Upper lobe of left lung (tissue), 4 donors: ENCODE measurements around the gene EPS15.

Experiments used
- EP300 ChIP-seq, 4 donors: sonication (generic); formaldehyde crosslinking; IDR thresholded peaks; one replicate each; pipeline ENCODE4 v1.5.1; 2017; ENCODE audit warnings: antibody characterized with exemption in 4 of 4, control low read depth in 2 of 4
- TF ChIP-seq, protein P1 (sequence below), 6 experiments: fragments of 450-650 bp in 4 of 6; fragments of 200-600 bp in 2 of 6; sonication (generic) in 2 of 6; IDR thresholded peaks; one replicate each; pipeline ENCODE4 v1.5.1; 2016 to 2019; ENCODE audit warnings: antibody characterized with exemption in 6 of 6

DNA sequence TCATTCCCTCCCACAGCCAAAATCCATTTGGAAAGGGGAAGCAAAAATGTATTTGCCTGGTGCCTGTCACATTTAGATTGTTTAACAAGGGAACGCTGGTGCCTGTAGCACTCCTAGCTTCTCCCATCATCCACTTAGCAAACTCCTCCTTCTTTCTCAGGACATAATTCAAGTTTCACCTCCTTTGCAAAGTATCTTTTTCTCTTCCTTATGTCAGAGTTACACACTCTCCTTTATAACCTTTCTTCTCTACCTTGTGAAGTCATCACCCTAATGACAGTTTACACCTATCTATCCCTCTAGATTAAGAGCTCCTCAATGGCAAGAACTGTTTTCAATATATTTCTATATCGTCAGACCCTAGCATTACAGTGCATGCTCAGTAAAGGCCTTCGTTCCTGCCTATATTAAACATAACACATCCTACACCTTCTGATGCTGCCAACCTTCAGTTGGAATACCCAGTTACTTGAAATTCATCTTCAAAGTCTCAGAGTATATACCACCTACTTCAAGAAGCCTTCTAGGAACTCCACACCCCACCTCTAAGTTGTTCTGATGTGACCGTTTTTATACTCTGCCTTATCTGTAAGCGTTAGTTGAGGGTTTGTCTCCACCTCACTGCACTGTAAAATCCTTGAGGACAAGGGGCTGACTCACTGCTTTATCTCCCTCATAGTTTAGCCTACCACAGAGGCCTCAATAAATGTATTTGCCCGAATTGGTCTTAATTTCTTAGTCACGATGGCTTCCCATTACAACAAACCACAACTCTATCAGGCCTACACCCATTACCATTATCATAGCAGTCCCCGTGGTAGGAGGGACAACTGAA is 1.0 kb upstream of the EPS15 start:
- TF ChIP-seq, protein P1, sequence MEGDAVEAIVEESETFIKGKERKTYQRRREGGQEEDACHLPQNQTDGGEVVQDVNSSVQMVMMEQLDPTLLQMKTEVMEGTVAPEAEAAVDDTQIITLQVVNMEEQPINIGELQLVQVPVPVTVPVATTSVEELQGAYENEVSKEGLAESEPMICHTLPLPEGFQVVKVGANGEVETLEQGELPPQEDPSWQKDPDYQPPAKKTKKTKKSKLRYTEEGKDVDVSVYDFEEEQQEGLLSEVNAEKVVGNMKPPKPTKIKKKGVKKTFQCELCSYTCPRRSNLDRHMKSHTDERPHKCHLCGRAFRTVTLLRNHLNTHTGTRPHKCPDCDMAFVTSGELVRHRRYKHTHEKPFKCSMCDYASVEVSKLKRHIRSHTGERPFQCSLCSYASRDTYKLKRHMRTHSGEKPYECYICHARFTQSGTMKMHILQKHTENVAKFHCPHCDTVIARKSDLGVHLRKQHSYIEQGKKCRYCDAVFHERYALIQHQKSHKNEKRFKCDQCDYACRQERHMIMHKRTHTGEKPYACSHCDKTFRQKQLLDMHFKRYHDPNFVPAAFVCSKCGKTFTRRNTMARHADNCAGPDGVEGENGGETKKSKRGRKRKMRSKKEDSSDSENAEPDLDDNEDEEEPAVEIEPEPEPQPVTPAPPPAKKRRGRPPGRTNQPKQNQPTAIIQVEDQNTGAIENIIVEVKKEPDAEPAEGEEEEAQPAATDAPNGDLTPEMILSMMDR (IDR thresholded peaks at IDR 0.05) = no peak
- no peak for TF ChIP-seq EP300 (IDR thresholded peaks at IDR 0.05)
